ENCODE measurements around the gene BMPER.

GRCh38 chr7:34011017-34011695, 105.8 kb downstream of the BMPER start:
- no peak for TF ChIP-seq CTCF (IDR thresholded peaks at IDR 0.05)
- no peak for TF ChIP-seq POLR2AphosphoS5 (IDR thresholded peaks at IDR 0.05; ENCODE audit: low read depth, low read length)
- TF ChIP-seq SIN3A (IDR thresholded peaks at IDR 0.05; ENCODE audit: borderline replicate concordance, insufficient read depth, low read depth, low read length): no peak
